AG09309 (cell line): Measurements from ENCODE around the gene NUP214.

Experiments used
- DNase-seq: peaks from one replicate; pipeline ENCODE4 v3.0.0-alpha.2; 2010; ENCODE audit warnings: low read depth
- H3K4me3 ChIP-seq: 2 replicates; pipeline ENCODE4 v1.5.1; 2011; ENCODE audit warnings: mild to moderate bottlenecking, low read depth, low read length, moderate library complexity; ENCODE audit not compliant: control insufficient read depth
- TF ChIP-seq, protein P1 (sequence below): IDR thresholded peaks from 2 replicates; pipeline ENCODE4 v1.5.1; 2011; ENCODE audit warnings: mild to moderate bottlenecking, low read depth, low read length, inconsistent platforms; ENCODE audit not compliant: insufficient read depth, control insufficient read depth; ENCODE audit errors: missing control alignments

The NUP214 gene

DNA sequence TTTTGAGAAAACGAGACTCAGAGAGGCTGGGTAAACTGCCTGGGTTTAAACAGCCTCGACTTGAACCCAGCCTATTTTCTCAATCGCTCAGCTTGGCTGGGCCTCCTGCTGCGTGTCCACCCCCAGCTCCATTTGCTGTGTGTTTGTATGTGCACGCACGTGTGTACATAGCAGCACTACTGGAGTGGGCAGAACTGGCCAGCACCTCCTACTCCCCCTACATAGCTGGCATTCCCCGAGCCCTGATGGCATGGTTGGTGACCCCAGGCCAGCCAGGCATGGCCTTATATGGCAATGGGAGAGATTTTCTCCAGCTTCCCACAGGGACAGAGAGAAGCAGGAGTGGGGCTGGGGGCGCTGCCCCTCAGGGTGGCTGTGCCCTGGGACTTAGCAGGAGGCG is 24.9 kb upstream of the NUP214 start:
- H3K4me3 ChIP-seq, result no peak overlapping the region
- TF ChIP-seq, protein P1, sequence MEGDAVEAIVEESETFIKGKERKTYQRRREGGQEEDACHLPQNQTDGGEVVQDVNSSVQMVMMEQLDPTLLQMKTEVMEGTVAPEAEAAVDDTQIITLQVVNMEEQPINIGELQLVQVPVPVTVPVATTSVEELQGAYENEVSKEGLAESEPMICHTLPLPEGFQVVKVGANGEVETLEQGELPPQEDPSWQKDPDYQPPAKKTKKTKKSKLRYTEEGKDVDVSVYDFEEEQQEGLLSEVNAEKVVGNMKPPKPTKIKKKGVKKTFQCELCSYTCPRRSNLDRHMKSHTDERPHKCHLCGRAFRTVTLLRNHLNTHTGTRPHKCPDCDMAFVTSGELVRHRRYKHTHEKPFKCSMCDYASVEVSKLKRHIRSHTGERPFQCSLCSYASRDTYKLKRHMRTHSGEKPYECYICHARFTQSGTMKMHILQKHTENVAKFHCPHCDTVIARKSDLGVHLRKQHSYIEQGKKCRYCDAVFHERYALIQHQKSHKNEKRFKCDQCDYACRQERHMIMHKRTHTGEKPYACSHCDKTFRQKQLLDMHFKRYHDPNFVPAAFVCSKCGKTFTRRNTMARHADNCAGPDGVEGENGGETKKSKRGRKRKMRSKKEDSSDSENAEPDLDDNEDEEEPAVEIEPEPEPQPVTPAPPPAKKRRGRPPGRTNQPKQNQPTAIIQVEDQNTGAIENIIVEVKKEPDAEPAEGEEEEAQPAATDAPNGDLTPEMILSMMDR, result no peak

DNA sequence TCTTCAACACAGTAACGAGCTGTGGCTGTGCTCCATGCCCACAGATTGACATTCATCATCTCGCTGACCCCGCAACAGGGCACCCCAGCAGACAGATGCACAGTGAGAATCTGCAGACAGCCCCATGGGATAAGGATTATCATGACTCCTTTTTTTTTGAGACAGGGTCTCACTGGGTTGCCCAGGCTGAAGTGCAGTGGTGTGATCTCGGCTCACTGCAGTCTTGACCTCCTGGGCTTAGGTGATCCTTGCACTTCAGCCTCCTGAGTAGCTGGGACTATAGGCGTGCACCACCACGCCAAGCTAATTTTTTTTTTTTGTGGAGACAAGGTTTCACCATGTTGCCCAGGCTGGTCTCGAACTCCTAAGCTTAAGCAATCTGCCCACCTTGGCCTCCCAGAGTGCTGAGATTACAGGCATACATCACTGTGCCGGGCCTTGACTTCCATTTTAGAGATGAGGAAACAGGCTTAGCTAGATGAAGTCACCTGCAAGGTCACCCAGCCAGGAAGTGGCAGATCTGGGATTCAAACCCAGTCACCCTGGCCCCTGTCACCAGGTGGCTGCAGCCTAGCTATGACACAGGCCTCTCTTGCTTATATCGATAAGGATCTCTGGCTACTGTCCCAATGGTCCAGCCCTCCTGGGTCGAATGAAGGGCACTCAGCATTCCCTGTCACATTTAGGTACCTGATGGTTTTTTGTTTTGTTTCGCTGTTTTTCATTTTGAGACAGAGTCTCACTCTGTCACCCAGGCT is 24.0 kb upstream of the NUP214 start:
- TF ChIP-seq, protein P1, result no peak
- H3K4me3 ChIP-seq, result no peak overlapping the region
- DNase-seq, result no peak

More for the DNA sequence above, 24.9 kb upstream of the NUP214 start:
- DNase-seq, result no peak

DNA sequence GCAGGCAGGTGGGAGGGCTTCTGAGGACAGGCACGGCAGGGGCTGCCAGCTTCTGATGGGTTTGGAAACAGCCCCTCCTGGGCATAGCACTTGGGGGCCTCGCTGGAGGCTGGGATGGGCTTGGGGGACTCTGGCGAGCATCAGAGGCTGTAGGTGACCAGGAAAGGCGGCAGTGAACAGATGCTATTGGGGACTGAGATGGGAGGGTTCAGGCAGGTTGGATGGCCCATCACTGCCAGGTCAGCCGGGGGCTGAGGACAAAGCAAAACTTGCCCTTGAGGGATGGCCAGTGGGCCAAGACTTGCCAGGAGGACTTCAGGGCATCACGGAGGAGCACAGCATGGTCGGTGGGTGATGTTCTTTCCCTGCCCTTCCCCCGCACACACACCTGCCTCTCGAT is 22.4 kb upstream of the NUP214 start:
- DNase-seq, result no peak
- TF ChIP-seq, protein P1, result no peak
- H3K4me3 ChIP-seq, result no peak overlapping the region

DNA sequence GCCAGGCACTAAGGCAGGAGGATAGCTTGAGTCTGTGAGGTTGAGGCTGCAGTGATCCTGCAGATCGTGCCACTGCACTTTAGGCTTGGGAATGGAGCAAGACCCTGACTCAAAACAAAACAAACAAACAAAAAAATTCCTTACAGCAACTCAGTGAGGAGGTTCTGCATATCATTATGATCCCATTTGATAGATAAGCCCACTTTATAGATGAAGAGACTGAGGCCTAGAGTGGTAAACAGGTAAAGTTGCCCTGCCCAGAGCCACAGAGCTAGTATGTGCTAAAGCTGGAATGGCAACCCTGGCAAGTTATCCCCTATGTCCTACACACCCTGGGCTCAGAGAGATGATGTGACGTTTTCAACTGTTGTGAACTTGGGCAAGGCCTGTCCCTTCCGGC is 21.9 kb upstream of the NUP214 start:
- no peak for DNase-seq
- TF ChIP-seq, protein P1, result no peak
- no peak overlapping the region for H3K4me3 ChIP-seq

DNA sequence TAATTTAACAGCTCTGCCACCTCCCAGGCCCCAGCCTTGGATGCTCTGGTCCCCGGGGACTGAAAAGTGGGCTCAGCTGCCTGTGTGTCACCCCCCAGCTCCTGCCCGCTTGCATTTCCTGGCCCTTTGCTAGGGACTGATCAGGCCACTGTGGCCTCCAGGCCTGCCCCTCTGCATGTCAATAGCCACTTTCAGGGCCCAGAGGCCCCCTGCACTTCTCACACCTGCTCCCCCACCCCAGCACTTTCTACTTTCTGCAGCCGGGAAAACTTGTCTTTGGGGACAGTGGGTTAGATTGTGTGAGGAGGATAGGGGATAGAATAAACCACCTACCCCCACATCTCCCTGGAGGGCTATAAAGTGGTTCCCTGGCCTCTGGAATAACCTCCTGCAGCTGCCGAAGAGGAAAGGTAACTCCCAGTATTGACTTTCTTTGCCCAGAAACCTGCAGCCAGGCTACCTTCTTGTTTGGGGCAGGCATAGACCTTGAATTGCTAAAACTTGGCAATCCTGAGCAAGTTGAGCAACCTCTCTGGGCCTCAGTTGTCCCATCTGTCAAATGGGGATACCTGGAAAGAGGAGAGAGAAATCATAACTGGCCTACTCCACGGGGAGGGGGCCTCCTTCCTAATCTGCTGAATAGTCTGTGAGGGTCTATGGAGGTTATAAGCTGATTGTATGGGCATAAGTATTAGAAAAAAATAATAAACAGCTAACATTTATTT is 21.2 kb upstream of the NUP214 start:
- TF ChIP-seq, protein P1, result no peak
- no peak overlapping the region for H3K4me3 ChIP-seq
- no peak for DNase-seq

DNA sequence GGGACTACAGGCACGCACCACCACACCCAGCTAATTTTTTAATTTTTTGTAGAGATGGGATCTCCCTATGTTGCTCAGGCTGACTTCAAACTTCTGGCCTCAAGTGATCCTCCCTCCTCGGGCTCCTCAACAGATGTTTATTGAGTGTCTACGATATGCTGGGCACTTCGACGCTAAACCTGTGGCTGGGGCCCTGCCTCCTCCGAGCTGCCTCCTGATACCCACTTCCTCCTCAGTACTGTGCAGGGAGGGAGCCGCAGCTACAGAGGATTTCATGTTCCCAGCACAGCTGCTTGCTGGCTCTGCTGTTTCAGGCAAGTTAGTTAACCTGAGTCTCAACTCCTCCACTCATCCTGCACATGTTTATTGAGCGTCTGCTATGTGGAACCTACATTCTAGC is 19.4 kb upstream of the NUP214 start:
- no peak overlapping the region for H3K4me3 ChIP-seq
- TF ChIP-seq, protein P1, result no peak
- DNase-seq, result no peak
